T47D (cell line): ENCODE results near the gene CDCP1.

Source experiments
- DNase-seq, 2 experiments: peaks; one replicate each; pipeline versions ENCODE4 v3.0.0 to v3.0.0-alpha.2; 2011 to 2012; ENCODE audit warnings: low read depth in 1 of 2, low spot score in 1 of 2
- JUND ChIP-seq: IDR thresholded peaks from 2 replicates; pipeline ENCODE4 v1.6.1; 2012; ENCODE audit warnings: low read depth
- in situ Hi-C: cut with HindIII; loops from 2 replicates; pipeline ENCODE4 v1.10.0; 2016; ENCODE audit warnings: low sequenced_read_pairs, low pct_unique_long_range_greater_than_20kb

Gene CDCP1

GRCh38 chr3:45127130-45127822 is 18.9 kb downstream of the CDCP1 start:
- no peak for DNase-seq
- in situ Hi-C loops, result no loop called here
- no peak for TF ChIP-seq JUND

DNA sequence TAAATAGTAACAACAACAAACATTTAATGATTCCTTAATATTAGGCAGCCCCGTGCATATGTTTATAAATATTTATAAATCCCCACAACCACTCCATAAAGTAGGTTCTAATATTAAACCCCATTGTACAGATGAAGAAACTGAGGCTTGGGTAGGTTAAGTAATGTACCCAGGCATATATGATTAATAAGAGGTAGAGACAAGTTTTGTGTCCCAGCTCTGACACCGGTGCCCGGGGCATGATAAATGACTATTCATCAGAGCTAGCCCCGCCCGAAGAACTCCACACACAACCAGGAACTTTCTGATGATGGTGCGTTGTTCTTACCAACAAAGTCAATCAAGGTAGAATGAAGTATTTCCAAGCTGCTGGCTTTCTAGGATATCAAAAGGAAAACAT is 19.4 kb downstream of the CDCP1 start:
- DNase-seq, result no peak
- no peak for TF ChIP-seq JUND
- in situ Hi-C loops, result no loop called here

GRCh38 chr3:45125550-45126026 is 20.6 kb downstream of the CDCP1 start:
- TF ChIP-seq JUND, result no peak
- in situ Hi-C loops, result no loop called here
- DNase-seq, result no peak

DNA sequence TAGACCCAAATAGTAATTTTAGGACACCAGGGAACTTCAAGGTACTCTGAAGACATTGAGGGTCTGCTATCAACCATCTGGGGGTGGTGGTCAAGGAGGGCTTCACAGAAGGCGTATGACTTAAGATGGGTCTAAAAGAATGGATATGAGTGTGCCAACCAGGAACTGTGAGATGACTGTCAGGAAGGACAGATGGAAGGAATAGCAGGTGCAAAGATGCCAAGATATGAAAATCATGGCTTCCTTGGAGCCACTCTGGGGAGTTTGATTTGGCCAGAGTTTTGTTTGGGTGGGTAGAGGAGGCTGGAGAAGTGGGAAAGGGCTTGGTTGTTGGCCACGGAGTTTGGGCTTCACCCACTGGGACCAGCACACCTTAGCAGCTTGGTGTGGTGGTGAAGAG is 21.2 kb downstream of the CDCP1 start:
- in situ Hi-C loops, result no loop called here

DNA sequence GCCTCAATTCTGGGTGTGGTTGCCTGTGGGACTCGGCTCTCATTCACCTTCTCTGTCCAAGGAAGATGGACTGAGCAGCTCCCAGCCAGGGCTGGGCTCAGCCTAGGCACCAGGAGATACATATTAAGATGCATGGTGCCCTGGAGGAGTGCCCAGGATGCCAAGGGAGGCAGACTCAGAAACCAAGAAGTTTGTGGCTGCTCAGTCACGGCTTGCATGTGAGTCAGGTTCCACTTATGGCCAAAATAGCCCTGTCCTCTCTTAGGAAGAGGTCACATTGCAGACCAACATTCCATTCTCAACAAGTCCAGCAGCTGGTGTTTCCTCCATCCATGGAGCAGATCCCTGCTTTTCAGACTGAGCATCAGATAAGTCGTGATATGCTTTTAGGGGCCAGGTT is 21.8 kb downstream of the CDCP1 start:
- DNase-seq, result no peak
- no peak for TF ChIP-seq JUND
- in situ Hi-C loops, result no loop called here

More for the DNA sequence above, 21.2 kb downstream of the CDCP1 start:
- no peak for DNase-seq
- TF ChIP-seq JUND, result no peak

- TF ChIP-seq JUND, result no peak
- in situ Hi-C loops, result no loop called here
- DNase-seq, result no peak
Observed at GRCh38 chr3:45123581-45124269, 22.5 kb downstream of the CDCP1 start.

DNA sequence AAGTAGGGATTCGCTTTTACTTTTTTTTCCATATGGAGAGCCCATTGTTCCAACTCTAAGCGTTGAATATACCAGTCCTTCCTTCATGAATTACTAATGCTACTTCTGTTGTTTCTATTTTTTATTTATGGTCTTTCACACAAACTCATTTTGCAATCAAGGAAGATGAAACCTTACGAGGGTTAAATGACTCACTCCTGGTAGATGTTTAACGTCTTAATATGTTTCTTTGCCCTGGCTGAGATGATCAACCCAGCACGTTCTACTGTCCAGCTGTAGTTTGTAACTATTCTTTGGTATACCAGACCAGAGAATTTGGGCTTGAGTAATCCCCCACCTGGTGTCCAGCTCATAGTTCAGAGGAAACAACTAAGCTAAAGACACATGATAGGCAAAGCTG is 23.1 kb downstream of the CDCP1 start:
- no peak for DNase-seq
- no peak for TF ChIP-seq JUND
- in situ Hi-C loops, result no loop called here

DNA sequence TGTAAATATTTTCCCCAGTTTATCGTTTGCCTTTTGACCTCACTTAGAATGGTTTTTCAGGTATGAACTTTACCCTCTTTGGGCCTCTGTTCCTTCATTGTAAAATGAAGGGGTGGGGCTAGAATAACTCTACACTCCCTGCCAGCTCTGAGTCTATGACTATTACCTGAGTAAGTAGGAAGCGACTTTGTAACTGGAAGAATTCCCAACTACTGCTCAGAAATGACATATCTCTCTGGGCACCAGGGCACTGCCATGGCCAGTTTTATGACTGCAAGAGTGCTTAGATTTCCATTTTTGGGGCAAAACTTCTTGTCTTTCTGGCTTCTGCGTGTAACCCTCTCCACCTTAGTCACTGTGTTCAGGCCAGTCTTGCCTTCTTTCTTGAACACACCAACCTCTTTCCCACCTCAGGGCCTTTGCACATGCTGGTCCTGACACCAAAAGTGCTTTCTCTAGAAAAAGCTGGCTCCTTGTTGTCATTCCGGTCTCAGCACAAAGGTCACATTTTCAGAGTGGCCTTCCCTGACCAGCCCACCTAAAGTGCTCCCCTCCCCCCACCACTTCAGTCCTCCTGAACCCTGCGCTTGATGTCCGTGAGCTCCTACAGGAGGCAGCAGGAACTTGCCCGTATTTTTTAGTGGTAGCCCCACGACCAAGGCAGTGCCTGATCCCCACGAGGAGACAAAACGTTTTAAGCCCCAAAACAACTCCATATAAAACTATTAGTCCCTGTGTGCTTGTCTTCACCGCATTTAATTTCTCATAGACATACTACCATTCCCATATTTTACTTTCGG is 25.6 kb downstream of the CDCP1 start:
- no peak for TF ChIP-seq JUND
- in situ Hi-C loops, result no loop called here
- DNase-seq, result no peak

GRCh38 chr3:45119824-45120358 is 26.3 kb downstream of the CDCP1 start:
- no peak for DNase-seq
- in situ Hi-C loops, result no loop called here
- no peak for TF ChIP-seq JUND

DNA sequence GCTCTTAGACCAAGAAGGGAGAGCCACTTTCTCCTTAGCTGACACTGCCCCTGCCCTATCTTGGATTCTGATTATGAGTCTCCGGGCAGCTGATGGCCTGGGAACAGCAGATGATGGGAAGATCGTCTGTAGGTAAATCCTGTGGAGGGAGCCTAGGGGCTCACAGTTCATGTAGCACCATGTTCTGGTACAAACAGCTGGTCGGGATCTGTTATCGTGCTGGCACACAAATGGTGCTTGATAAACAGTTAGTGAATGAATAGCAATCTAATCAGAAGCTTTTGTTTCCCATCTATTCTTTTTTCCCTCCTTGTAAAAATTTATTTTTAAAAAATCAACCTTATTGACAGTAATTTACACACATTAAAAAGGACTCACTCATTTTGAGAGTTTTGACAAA is 26.8 kb downstream of the CDCP1 start:
- no peak for TF ChIP-seq JUND
- DNase-seq, result no peak
- in situ Hi-C loops, result no loop called here

DNA sequence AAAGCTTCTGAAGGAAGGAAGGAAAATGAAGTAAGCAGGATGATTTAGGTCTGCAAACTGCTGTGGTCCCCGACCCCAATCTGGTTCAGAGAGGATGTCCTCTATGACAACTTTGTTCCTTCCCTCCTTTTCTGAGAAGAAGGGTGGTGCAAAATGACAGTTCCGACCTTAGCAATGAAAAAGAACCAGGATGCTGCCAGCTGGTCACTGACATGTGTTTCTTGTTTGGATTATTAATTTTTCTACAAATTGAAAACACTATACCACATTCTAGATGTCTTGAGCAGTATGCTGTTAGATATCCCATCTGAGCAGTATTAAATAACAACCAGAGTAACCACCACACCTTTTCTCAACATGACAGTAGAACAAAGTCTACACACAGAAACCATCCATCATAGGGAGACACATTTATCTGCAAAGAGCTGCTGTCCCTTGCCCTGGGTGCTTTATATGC is 27.5 kb downstream of the CDCP1 start:
- DNase-seq, result no peak
- in situ Hi-C loops, result no loop called here
- TF ChIP-seq JUND, result no peak

DNA sequence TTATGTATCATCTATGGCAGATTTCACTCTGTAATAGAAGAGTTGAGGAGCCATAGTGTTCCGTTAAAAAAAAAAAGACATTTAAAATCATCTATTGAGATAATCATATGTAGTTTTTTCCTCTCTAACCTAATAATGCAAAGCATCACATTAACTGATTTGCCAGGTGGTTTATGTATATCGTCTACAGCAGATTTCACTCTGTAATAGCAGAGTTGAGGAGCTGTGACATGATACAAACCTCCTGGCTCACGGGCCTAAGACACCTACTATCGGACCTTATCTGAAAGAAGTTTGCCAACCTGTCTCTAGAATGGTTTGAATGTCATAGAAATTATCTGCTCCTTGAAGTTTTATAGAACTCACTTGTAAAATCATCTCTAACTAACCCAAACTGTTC is 29.8 kb downstream of the CDCP1 start:
- in situ Hi-C loops, result no loop called here
- DNase-seq, result no peak
- TF ChIP-seq JUND, result no peak
